ENCODE data around the gene SEMA4C. TPM values are rescaled to one million over a fixed set of nuclear protein-coding genes. Genes with fewer than 3 reads are reported as not detected.
A peak's percentile ranks its signal among the peaks of the same experiment; 100 is the strongest.

The SEMA4C gene
- total and polyA plus RNA-seq, 9 of the 15 experiments (the other 6 are each of a cell fraction or from before 2014, with no cell fraction given) = 0.32 to 59.7 (median 23.9) TPM

- TF ChIP-seq ZNF512 (tag; IDR thresholded peaks at IDR 0.05) = no peak
- TF ChIP-seq ZBTB11 (CRISPR knock-in tag; IDR thresholded peaks at IDR 0.05) = no peak
- TF ChIP-seq ZNF79 (CRISPR knock-in tag; IDR thresholded peaks at IDR 0.05; ENCODE audit: low read depth) = no peak
- TF ChIP-seq SRSF7 (optimal IDR thresholded peaks at IDR 0.05; ENCODE audit: low read depth, low read length) = no peak
- TF ChIP-seq ZNF274 (IDR thresholded peaks at IDR 0.05; ENCODE audit: borderline replicate concordance, low read depth, low read length) = 0 out of 2 replicates have a peak, but pooled peaks have one; percentile 12
- no peak; a peak in 1 of 4 replicates for TF ChIP-seq FOXA3 (CRISPR knock-in tag; conservative IDR thresholded peaks at IDR 0.05 in 1 of 2, IDR thresholded peaks at IDR 0.05 in 1 of 2)
- TF ChIP-seq MXD1 (CRISPR knock-in tag; IDR thresholded peaks at IDR 0.05; ENCODE audit: borderline replicate concordance, poor library complexity, severe bottlenecking) = no peak
- no peak for TF ChIP-seq SNIP1 (IDR thresholded peaks at IDR 0.05; ENCODE audit: low read depth)
- no peak for TF ChIP-seq ZNF785 (CRISPR knock-in tag; IDR thresholded peaks at IDR 0.05)
- TF ChIP-seq HCFC1 (IDR thresholded peaks at IDR 0.05; ENCODE audit: low read depth, low read length) = peak; percentile 58; the same call in 1 of the 2 replicates
- TF ChIP-seq BRCA1 (IDR thresholded peaks at IDR 0.05) = no peak
- TF ChIP-seq BRCA1 (CRISPR knock-in tag; IDR thresholded peaks at IDR 0.05) = no peak
- TF ChIP-seq BCOR (IDR thresholded peaks at IDR 0.05) = no peak
- TF ChIP-seq MLLT1 (IDR thresholded peaks at IDR 0.05) = peak in 1 of 2 experiments; percentile 54; a peak in 1 of 4 replicates
- TF ChIP-seq KHSRP (IDR thresholded peaks at IDR 0.05) = no peak
- no peak for TF ChIP-seq STAT6 (CRISPR knock-in tag; IDR thresholded peaks at IDR 0.05)
- no peak for TF ChIP-seq EZH2 (IDR thresholded peaks at IDR 0.05; ENCODE audit: borderline replicate concordance, low read depth, low read length)
- TF ChIP-seq SIRT6 (IDR thresholded peaks at IDR 0.05; ENCODE audit: low read depth, low read length) = no peak
Measured at GRCh38 chr2:96857667-96858372, 12.1 kb downstream of the SEMA4C start, which contains the start of gene ANKRD39 (continued).
